HAP-1 (cell line): ENCODE results near the gene ECSIT.
"Not testable (repeated sequence)": the region's sequence is repeated elsewhere in the genome, so short reads cannot be mapped to it uniquely, and the experiment has no call there.

ENCODE experiments used
- DNase-seq, 2 experiments: peaks; one replicate each; pipeline ENCODE4 v3.0.0-alpha.2; 2016 to 2020; ENCODE audit warnings: low spot score in 2 of 2
- H3K27me3 ChIP-seq: fragments of 250-450 bp; sonication (Bioruptor Pico); 2 replicates; pipeline ENCODE4 v1.5.1; 2020; ENCODE audit warnings: low read depth, mild to moderate bottlenecking, moderate library complexity
- H3K36me3 ChIP-seq: fragments of 250-450 bp; sonication (Bioruptor Pico); replicated peaks from 2 replicates; pipeline ENCODE4 v1.5.1; 2020; ENCODE audit warnings: mild to moderate bottlenecking
- H3K4me1 ChIP-seq: fragments of 250-450 bp; sonication (Bioruptor Pico); 2 replicates; pipeline ENCODE4 v1.5.1; 2020; ENCODE audit warnings: mild to moderate bottlenecking
- H3K4me3 ChIP-seq: fragments of 250-450 bp; sonication (Bioruptor Pico); 2 replicates; pipeline ENCODE4 v1.5.1; 2020; ENCODE audit warnings: mild to moderate bottlenecking, moderate library complexity
- H3K9me3 ChIP-seq: fragments of 250-450 bp; sonication (Bioruptor Pico); 2 replicates; pipeline ENCODE4 v1.5.1; 2020; ENCODE audit warnings: mild to moderate bottlenecking, moderate library complexity
- in situ Hi-C: fragments of 300-500 bp; cut with MboI; formaldehyde crosslinking; loops from 3 replicates; pipeline ENCODE4 v1.14.3; 2020; ENCODE audit warnings: low sequenced_read_pairs, inconsistent platforms, mixed read lengths

The ECSIT gene

DNA sequence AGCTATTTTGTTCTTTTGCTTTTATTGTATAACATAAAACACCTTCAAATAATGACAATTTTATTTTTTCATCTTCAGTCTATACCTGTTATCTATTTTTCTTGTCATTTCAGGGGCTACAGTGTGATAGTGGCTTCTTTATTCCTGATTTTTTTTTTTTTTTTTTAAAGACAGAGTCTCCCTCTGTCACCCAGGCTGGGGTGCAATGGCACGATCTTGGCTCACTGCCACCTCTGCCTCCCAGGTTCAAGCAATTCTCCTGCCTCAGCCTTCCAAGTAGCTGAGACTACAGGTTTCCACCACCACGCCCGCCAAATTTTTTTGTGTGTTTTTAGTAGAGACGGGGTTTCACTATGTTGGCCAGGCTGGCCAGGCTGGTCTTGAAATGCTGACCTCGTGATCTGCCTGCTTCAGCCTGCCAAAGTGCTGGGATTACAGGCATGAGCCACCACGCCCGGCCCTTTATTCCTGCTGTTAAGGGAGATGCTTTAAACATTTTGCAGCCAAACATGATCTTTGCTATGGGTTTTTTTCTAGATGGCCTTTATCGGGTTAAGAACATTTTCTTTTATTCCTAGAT is 60.6 kb downstream of the ECSIT start:
- in situ Hi-C loops, H3K4me3 ChIP-seq, H3K27me3 ChIP-seq, H3K4me1 ChIP-seq, DNase-seq, H3K36me3 ChIP-seq, H3K9me3 ChIP-seq: not testable (repeated sequence)

DNA sequence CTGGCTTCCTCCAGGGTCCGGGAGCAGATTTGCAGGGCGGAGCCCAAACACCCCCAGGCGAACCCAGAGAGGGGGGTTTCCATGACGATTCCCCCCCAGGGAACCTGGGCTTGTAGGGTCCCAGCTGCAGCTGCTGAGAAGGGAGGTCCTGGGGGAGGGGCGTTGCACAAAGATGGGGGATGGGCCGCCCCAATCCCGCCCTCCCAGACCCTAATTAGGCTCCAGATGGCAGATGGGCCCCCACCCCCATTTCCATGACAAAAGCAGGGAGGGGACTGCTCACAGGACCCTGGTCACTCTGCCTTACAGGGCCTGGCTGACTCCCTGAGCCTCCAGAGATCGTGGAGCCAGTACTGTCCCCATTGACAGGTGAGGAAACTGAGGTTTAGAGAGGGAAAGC is 63.3 kb downstream of the ECSIT start:
- Histone ChIP-seq H3K4me3 (no peak overlapping the region), H3K4me1 (no peaks in the 10 kb centered on the region), H3K27me3 (no peaks in the 10 kb centered on the region), H3K36me3 (no peaks in the 10 kb centered on the region), H3K9me3 (no peaks in the 10 kb centered on the region)
- DNase-seq, result no peak
- in situ Hi-C loops, result no loop called here

DNA sequence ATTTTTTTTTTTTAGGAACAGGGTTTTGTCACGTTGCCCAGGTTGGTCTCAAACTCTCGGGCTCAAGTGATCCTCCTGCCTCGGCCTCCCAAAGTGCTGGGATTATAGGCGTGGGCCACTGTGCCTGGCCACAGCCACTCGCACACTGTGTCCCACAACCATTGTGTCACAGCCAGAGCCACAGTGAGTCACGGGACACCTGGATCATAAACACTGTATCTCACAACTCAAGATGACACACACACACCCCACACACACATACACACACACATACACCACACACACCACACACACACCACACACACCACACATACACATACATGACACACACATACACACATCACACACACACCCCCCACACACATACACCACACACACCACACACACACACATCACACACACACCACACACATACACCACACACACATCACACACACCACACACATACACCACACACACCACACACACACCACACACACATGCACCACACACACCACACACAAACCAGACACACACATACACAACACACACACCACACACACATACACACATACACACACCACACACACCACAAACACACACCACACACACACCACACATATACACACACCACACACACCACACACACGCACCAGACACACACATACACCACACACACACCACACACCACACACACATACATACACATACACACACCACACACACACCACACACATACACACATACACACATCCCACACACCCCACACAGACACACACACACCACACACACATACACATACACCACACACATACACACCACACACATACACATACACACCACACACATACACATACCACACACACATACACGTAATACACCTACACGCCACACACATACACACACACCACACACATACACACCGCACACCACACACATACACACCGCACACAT is 64.3 kb downstream of the ECSIT start:
- H3K9me3 ChIP-seq, result no peaks in the 10 kb centered on the region
- no peaks in the 10 kb centered on the region for H3K27me3 ChIP-seq
- no peak overlapping the region for H3K4me3 ChIP-seq
- in situ Hi-C loops, result no loop called here
- H3K36me3 ChIP-seq, result no peaks in the 10 kb centered on the region
- H3K4me1 ChIP-seq, result no peaks in the 10 kb centered on the region
- DNase-seq, result no peak

DNA sequence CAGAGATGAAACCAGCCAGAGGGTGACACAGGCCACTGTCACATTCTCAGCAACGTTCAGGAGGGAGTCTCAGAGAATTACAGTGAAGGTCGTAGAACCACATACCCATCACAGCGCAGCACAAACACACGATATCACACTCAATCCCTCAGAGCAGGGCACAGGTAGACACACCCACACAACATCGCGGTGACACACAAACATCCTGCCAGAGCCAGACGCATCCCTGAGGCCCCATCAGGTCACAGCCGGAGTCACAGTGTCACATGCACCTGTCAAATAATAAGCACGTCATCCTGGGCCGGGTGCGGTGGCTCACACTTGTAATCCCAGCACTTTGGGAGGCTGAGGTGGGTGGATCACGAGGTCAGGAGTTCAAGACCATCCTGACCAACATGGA is 65.5 kb downstream of the ECSIT start:
- Histone ChIP-seq H3K9me3 (no peaks in the 10 kb centered on the region), H3K36me3 (no peaks in the 10 kb centered on the region), H3K4me1 (no peaks in the 10 kb centered on the region), H3K4me3 (no peak overlapping the region), H3K27me3 (no peaks in the 10 kb centered on the region)
- in situ Hi-C loops, result no loop called here
- DNase-seq, result no peak

DNA sequence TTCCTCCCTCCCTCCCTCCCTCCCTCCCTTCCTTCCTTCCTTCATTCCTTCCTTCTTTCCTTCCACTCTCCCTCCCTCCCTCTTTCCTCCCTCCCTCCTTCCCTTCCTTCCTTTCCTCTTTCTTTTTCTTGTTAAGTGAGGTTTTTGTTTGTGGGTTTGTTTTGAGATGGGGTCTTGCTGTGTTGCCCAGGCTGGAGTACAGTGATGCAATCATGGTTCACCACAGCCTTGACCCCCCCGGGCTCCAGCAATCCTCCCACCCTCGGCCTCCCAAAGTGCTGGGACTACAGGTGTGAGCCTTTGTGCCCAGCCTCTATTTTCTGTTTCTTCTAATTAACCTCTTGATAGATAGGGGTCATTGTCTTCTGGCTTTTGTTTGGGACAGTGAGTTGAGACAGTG is 67.5 kb downstream of the ECSIT start:
- Histone ChIP-seq H3K27me3 (no peaks in the 10 kb centered on the region), H3K4me3 (no peak overlapping the region), H3K9me3 (no peaks in the 10 kb centered on the region), H3K36me3 (no peaks in the 10 kb centered on the region), H3K4me1 (no peaks in the 10 kb centered on the region)
- in situ Hi-C loops, result no loop called here
- DNase-seq, result no peak

DNA sequence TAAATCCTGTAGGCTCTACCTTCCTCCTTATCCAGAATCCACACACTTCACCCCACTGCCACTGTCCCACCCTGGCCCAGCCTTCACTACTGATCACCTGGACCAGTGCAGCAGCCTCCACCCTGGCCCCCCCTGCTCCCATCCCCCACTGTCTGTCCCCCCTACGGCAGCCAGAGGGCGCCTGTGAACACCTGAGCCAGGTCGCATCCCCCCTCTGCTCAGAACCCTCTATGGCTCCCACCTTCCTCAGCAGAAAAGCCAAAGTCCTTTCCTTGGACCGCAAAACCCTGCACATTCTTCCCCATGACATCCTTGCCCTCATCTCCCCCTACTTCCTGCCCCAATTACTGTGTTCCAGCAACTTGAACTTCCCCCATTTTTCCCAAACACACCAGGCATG is 68.7 kb downstream of the ECSIT start:
- no peaks in the 10 kb centered on the region for H3K4me1 ChIP-seq
- no peaks in the 10 kb centered on the region for H3K27me3 ChIP-seq
- no peak overlapping the region for H3K4me3 ChIP-seq
- H3K9me3 ChIP-seq, result no peaks in the 10 kb centered on the region
- no peaks in the 10 kb centered on the region for H3K36me3 ChIP-seq
- in situ Hi-C loops, result no loop called here
- DNase-seq, result no peak

DNA sequence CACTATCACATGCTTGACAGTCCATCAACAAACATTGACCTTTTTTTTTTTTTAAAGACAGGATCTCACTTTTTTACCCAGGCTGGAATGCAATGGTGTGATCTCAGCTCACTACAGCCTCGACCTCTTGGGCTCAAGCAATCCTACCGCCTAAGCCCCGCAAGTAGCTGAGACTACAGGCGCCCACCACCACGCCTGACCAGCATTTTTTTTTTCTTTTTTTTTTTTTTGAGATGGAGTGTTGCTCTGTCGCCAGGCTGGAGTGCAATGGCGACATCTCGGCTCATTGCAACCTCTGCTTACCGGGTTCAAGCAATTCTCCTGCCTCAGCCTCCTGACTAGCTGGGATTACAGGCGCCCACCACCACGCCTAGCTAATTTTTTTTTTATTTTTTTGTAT is 70.0 kb downstream of the ECSIT start:
- H3K4me1 ChIP-seq, H3K36me3 ChIP-seq, in situ Hi-C loops: not testable (repeated sequence)

DNA sequence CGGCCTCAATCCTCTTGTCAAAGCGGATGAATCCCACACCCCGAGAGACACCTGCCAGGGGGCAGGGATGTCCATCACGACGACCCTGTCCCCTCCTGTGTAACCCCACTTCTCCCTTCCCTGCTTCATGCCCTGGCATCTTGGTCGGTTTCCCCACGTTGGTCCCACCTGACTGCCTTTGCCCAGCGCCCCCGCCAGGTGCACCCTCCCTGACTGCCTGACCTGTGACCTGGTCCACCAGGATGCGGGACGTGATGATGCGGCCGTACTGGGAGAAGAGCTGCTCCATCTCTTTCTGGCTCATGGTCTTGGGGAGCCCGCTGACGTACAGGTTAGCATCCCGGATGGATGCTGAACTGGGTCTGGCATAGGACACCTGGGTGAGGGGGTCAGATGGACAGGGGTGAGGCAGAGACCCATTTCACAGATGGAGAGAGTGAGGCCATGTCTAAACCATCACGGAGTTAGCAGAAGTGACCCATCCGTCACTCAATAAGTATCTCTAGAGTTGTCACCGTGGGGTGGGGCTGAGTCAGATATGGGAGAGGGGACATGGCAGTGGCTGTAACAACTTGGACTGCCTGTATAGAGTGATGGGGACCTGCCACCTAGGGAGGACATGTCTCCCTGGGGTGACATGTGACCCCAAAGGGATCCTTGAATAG is 70.6 kb downstream of the ECSIT start:
- Histone ChIP-seq H3K36me3 (no peaks in the 10 kb centered on the region), H3K4me1 (no peaks in the 10 kb centered on the region), H3K27me3 (no peaks in the 10 kb centered on the region), H3K9me3 (no peaks in the 10 kb centered on the region), H3K4me3 (no peak overlapping the region)
- no peak for DNase-seq
- in situ Hi-C loops, result no loop called here

More for the DNA sequence above, 70.0 kb downstream of the ECSIT start:
- H3K27me3 ChIP-seq, H3K4me3 ChIP-seq, H3K9me3 ChIP-seq, DNase-seq: not testable (repeated sequence)

DNA sequence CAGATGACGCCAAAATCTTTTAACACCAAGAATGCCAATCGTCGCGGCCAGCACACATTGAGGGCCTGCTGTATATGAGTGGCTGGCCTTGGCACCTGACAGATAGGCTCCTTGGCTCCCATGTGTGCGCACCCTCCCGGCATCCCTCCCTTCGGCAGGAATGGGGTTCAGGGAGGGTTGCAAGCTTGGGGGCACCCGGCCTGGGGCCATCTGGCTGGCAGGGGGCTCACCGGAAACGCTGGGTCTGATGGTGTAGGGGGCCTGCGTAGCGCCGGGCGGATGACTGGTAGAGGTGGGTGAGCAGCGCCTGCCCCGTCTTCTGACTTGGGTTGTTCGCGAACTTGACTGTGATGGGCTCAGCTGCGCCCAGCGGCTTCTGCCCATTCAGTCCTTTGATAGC is 71.1 kb downstream of the ECSIT start:
- in situ Hi-C loops, result no loop called here
- Histone ChIP-seq H3K36me3 (no peaks in the 10 kb centered on the region), H3K9me3 (no peaks in the 10 kb centered on the region), H3K4me3 (no peak overlapping the region), H3K4me1 (no peaks in the 10 kb centered on the region), H3K27me3 (no peaks in the 10 kb centered on the region)
- no peak for DNase-seq

DNA sequence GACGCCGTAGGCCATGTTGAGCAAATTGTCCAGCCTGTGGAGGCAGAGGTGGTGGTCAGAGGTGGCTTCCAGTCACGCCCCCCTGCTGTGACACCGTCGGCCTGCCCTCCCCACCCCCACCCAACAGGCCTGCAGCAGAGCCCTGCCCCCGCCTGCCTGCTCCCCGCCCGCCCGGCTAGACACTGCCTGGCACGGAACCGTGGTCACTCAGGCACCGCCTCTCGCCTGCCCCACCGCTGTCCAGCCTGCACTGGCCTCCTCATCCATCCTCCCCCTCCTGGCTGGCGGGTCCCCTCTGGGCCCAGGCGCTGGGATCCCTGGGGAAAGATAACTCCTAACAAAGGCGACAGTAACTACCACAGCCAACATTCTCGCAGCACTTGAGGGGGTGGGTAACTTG is 71.8 kb downstream of the ECSIT start:
- no peaks in the 10 kb centered on the region for H3K9me3 ChIP-seq
- H3K4me3 ChIP-seq, result no peak overlapping the region
- no peak for DNase-seq
- H3K36me3 ChIP-seq, result no peaks in the 10 kb centered on the region
- no peaks in the 10 kb centered on the region for H3K27me3 ChIP-seq
- in situ Hi-C loops, result no loop called here
- H3K4me1 ChIP-seq, result no peaks in the 10 kb centered on the region

DNA sequence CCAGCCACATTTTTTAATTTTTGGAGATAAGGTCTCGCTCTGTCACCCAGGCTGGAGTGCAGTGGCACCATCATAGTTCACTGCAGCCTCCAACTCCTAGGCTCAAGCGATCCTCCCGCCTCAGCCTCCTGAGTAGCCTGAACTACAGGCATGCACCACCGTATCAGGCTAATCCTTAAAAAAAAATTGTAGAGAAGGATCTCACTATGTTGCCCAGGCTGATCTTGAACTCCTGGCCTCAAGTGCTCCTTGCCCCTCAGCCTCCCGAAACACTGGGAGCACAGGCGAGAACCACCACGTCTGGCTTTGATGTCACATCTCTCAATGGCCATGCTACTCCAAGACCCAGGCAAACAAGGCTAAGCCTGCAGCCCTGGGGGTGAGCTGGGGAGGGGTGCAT is 72.3 kb downstream of the ECSIT start:
- in situ Hi-C loops, result no loop called here

More for the DNA sequence above, 72.3 kb downstream of the ECSIT start:
- Histone ChIP-seq H3K36me3 (no peaks in the 10 kb centered on the region), H3K27me3 (no peaks in the 10 kb centered on the region), H3K9me3 (no peaks in the 10 kb centered on the region), H3K4me1 (no peaks in the 10 kb centered on the region), H3K4me3 (no peak overlapping the region)
- no peak for DNase-seq
